HEK293T (cell line): ENCODE data around the gene CACHD1.

Experiments
- CTCF ChIA-PET: fragments of 350-600 bp; formaldehyde crosslinking; extraction: SDS; loops from one replicate; lab custom pipeline; 2021; ENCODE audit warnings: antibody characterized with exemption, inconsistent platforms; lab: Yijun Ruan, JAX
- POLR2A ChIA-PET: fragments of 350-600 bp; formaldehyde crosslinking; extraction: SDS; loops from one replicate; lab custom pipeline; 2020; ENCODE audit warnings: antibody characterized with exemption, inconsistent platforms; lab: Yijun Ruan, JAX
- DNase-seq: peaks from one replicate; pipeline ENCODE4 v3.0.0; 2012; ENCODE audit warnings: mixed read lengths; ENCODE audit errors: extremely low spot score
- ARNT ChIP-seq: fragments of 450-650 bp; IDR thresholded peaks from 2 replicates; pipeline ENCODE4 v1.6.1; 2017; ENCODE audit warnings: mild to moderate bottlenecking
- BHLHE40 ChIP-seq: fragments of 450-650 bp; IDR thresholded peaks from 2 replicates; pipeline ENCODE4 v1.6.1; 2016; ENCODE audit warnings: mild to moderate bottlenecking, moderate library complexity, borderline replicate concordance
- CTBP1 ChIP-seq: fragments of 450-650 bp; IDR thresholded peaks from 2 replicates; pipeline ENCODE4 v1.6.1; 2016; ENCODE audit warnings: borderline replicate concordance
- ELF4 ChIP-seq: fragments of 450-650 bp; IDR thresholded peaks from 2 replicates; pipeline ENCODE4 v1.6.1; 2017; ENCODE audit warnings: antibody characterized with exemption
- FOXA1 ChIP-seq: fragments of 450-650 bp; IDR thresholded peaks from 2 replicates; pipeline ENCODE4 v1.6.1; 2016; ENCODE audit warnings: mild to moderate bottlenecking
- FOXK2 ChIP-seq: fragments of 450-650 bp; IDR thresholded peaks from 2 replicates; pipeline ENCODE4 v1.6.1; 2016; ENCODE audit warnings: mild to moderate bottlenecking
- FOXM1 ChIP-seq: fragments of 450-650 bp; IDR thresholded peaks from 2 replicates; pipeline ENCODE4 v1.6.1; 2017; ENCODE audit warnings: mild to moderate bottlenecking, borderline replicate concordance
- HDGF ChIP-seq: fragments of 450-650 bp; IDR thresholded peaks from 2 replicates; pipeline ENCODE4 v1.6.1; 2017; ENCODE audit warnings: antibody characterized with exemption, borderline replicate concordance
- L3MBTL2 ChIP-seq: fragments of 450-650 bp; conservative IDR thresholded peaks from 2 replicates; pipeline ENCODE4 v1.6.1; 2016; ENCODE audit warnings: mild to moderate bottlenecking
- LEF1 ChIP-seq: fragments of 450-650 bp; IDR thresholded peaks from 2 replicates; pipeline ENCODE4 v1.6.1; 2017; ENCODE audit warnings: mild to moderate bottlenecking, borderline replicate concordance
- NFRKB ChIP-seq: fragments of 450-650 bp; IDR thresholded peaks from 2 replicates; pipeline ENCODE4 v1.6.1; 2016; ENCODE audit warnings: mild to moderate bottlenecking, moderate library complexity
- PKNOX1 ChIP-seq: fragments of 450-650 bp; IDR thresholded peaks from 2 replicates; pipeline ENCODE4 v1.6.1; 2016
- SP1 ChIP-seq: fragments of 450-650 bp; IDR thresholded peaks from 2 replicates; pipeline ENCODE4 v1.6.1; 2017
- SUZ12 ChIP-seq: fragments of 450-650 bp; IDR thresholded peaks from 2 replicates; pipeline ENCODE4 v1.6.1; 2016; ENCODE audit warnings: mild to moderate bottlenecking
- TARDBP ChIP-seq: fragments of 450-650 bp; IDR thresholded peaks from 2 replicates; pipeline ENCODE4 v1.6.1; 2016
- ZNF384 ChIP-seq: fragments of 450-650 bp; IDR thresholded peaks from 2 replicates; pipeline ENCODE4 v1.6.1; 2016

Gene CACHD1

GRCh38 chr1:64498325-64498724, 28.4 kb downstream of the CACHD1 start:
- TF ChIP-seq ZNF384 (no peak), BHLHE40 (no peak), ELF4 (no peak), LEF1 (no peak), SP1 (no peak), FOXA1 (no peak)
- POLR2A ChIA-PET = no interaction called here
- no peak for DNase-seq
- CTCF ChIA-PET = no interaction called here

GRCh38 chr1:64499011-64499410, 29.1 kb downstream of the CACHD1 start:
- CTCF ChIA-PET = interaction anchor here (0.6 kb wide), 1 partner anchor 177 kb away, joined by 3 read pairs; no protein-coding TSS in a partner anchor
- DNase-seq = no peak
- no peak for TF ChIP-seq ARNT
- no peak for TF ChIP-seq FOXM1
- no peak for TF ChIP-seq LEF1
- no peak for TF ChIP-seq ZNF384
- TF ChIP-seq FOXK2 = no peak
- TF ChIP-seq SUZ12 = no peak
- no peak for TF ChIP-seq HDGF
- no peak for TF ChIP-seq TARDBP
- TF ChIP-seq BHLHE40 = no peak
- no peak for TF ChIP-seq NFRKB
- TF ChIP-seq L3MBTL2 = no peak
- TF ChIP-seq ELF4 = no peak
- TF ChIP-seq CTBP1 = no peak
- no peak for TF ChIP-seq PKNOX1
- TF ChIP-seq SP1 = no peak
- no peak for TF ChIP-seq FOXA1
- POLR2A ChIA-PET = no interaction called here

- CTCF ChIA-PET = interaction anchor here (0.6 kb wide), 2 partner anchors 88 to 176 kb away, joined by 3 to 4 read pairs; no protein-coding TSS in a partner anchor
- TF ChIP-seq BHLHE40 = no peak
- no peak for TF ChIP-seq PKNOX1
- TF ChIP-seq ZNF384 = no peak
- TF ChIP-seq LEF1 = no peak
- TF ChIP-seq FOXM1 = no peak
- TF ChIP-seq TARDBP = no peak
- no peak for TF ChIP-seq ELF4
- no peak for TF ChIP-seq SUZ12
- no peak for TF ChIP-seq ARNT
- TF ChIP-seq HDGF = no peak
- TF ChIP-seq FOXK2 = no peak
- POLR2A ChIA-PET = no interaction called here
- DNase-seq = peak; percentile 46
These were observed 30.0 kb downstream of the CACHD1 start for GRCh38 chr1:64499966-64500365.

GRCh38 chr1:64502083-64502482, 32.2 kb downstream of the CACHD1 start:
- ChIA-PET POLR2A (no interaction called here), CTCF (no interaction called here)

GRCh38 chr1:64502931-64503330, 33.0 kb downstream of the CACHD1 start:
- no peak for DNase-seq
- TF ChIP-seq ELF4 = no peak
- TF ChIP-seq BHLHE40 = no peak
- ChIA-PET CTCF (no interaction called here), POLR2A (no interaction called here)

More at GRCh38 chr1:64502083-64502482, 32.2 kb downstream of the CACHD1 start:
- DNase-seq = no peak
- TF ChIP-seq ELF4 = no peak
- TF ChIP-seq FOXA1 = no peak
- TF ChIP-seq FOXK2 = no peak
- no peak for TF ChIP-seq NFRKB
- TF ChIP-seq ZNF384 = no peak
- TF ChIP-seq SP1 = no peak
- no peak for TF ChIP-seq BHLHE40
- no peak for TF ChIP-seq FOXM1
- no peak for TF ChIP-seq LEF1
- no peak for TF ChIP-seq PKNOX1
- TF ChIP-seq L3MBTL2 = no peak
- no peak for TF ChIP-seq ARNT
- TF ChIP-seq TARDBP = no peak
- no peak for TF ChIP-seq SUZ12
- no peak for TF ChIP-seq HDGF
- no peak for TF ChIP-seq CTBP1

- ChIA-PET CTCF (no interaction called here), POLR2A (no interaction called here)
- DNase-seq = peak; percentile 70
- TF ChIP-seq PKNOX1 = no peak
- no peak for TF ChIP-seq TARDBP
- TF ChIP-seq BHLHE40 = no peak
- TF ChIP-seq NFRKB = no peak
- TF ChIP-seq CTBP1 = no peak
These were observed 35.5 kb downstream of the CACHD1 start for GRCh38 chr1:64505232-64505943.
